HG02678 (cell line): ENCODE results near the gene SFR1.
A peak's percentile ranks its signal among the peaks of the same experiment; 100 is the strongest.

ENCODE experiments used
- ATAC-seq: cut with Tn5 transposase; IDR thresholded peaks from one replicate; pipeline ENCODE4 v1.9.1; 2021; ENCODE audit warnings: mild to moderate bottlenecking, moderate library complexity; ENCODE audit not compliant: unreplicated experiment

The SFR1 gene

DNA sequence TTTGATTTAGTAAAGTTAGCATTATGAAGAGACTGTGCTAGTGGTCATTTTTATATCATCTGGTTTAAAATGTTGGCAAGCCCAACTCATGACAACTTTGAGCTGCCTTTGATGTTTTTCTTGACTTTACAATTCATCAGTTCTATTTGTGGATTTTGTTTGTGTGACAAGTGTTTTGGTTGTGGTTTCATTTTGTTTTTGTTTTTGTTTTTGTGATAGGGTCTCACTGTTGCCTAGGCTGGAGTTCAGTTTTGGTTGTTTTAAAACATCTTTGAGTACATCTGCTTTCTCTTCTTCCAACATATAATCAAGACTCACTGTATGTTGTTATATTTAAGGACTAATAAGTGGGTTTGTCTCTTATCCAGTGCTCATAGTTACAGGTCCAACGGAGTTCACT is 17.6 kb upstream of the SFR1 start:
- ATAC-seq = no peak

DNA sequence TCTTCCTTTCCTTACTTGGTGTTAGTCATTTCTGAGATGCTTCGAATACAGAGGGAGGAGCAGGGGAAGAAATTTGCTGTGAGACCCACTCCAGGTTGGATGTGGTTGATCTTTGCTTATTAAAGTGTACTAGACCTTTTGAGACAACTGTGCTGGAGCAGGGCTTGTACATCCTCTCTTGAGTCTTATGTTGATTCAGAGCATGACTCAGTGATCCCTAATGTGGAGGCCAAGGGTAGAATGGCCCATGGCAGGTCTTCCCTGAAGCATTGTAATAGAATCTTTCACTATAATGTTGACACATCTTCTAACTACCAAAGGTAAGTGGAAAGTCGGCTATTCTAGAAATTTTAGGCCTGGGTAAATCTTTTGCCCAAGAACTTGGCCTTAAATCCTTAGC is 17.0 kb upstream of the SFR1 start:
- no peak for ATAC-seq

DNA sequence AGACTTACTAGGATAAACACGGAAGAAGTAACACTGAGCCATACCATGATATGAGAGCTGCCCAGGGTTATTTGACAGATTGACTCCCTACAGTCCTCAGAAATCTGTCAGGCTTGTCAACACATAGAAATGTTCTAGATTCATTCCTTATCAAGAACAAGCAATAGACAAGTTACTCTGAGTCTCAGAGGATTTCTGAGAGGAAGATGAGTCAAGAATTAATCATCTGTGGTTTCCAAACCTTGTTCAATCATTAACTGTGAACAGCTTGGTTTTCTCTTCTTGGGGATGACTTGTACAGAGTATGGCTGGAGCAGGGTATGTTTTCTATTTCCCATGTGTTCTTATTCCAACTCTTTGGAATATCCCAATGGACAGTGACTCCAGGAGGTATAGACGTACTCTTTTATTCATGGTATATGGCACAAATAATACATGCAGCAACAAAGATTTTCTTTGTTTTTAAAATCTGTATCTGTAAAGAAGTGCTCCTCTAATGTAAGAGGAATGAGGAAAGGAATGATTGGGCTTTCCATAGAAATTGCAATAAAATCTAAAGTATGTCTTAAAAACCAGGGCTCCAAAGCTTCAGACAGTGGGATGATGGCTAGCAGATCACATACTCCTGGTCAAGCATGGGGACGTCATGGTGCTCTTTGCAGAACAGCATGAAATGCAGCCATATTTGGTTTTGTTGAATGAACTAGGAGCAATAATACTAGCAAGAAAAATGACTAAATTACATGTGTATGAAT is 11.9 kb upstream of the SFR1 start:
- peak; percentile 94 for ATAC-seq

DNA sequence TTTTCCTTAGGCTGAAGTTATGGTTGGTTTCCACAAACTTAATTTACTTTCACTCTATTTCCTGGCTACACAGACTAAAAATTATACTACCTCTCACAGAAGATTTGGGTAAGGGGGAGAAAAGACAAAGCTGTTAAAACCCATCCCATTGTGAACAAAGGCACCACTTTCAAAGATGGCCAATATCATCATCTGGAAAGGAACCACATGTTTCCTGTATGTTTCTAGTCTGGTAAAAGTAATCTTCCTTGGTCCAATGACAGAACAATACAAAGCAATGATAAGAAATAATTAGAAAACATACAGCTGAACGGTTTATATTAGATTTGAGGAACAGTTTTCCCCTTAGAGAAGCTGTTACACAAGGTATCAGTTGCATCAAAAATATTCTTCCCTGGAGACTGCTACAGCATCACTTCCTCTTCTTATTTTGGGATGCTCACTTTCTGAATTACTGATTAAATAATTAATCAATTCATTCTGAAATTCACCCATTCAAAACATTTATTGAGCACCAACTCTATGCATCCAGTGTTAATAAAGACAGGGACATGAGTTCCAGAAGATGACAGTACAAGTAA is 8.5 kb upstream of the SFR1 start:
- ATAC-seq = no peak

DNA sequence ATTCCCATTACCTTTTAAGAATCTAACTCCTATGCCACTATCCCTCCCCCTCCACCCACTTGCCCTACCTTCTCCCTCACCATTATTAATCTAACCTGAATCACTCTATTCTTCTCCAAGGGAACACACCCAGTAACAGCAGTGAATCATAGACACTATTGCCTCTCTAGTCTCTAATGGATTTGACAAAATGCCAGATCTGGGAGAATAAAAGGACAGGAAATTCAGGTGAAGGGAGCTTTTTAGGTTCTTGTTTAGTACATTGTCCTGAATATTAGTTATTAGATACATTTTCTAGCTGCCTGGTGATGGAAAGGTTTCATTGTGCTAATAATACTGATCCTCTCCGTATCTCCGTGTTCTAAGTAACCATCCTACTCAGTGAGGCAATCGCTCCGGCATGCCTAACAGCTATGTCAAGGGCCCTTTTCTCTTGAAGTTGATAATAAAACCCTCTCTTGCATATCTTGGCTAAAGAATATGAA is 4.1 kb upstream of the SFR1 start:
- no peak for ATAC-seq

DNA sequence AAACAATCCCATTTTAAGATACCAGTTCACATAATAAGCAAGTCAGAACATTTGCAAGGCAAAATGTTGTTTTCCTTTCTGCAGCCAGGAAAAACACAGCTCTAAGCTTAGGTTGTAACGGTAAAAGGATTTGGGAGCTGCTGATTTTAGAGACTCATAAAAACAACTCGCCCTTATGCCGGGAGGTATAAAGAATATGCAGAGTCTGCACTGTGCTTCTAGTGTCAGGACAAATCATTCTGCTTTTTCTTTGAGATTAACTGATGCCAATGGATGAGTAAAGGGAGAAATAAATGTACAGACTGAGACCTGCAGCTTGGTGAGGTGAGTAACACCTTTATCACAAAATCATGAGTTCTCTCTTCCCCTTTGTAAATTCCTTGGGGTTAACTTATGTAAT is 2.0 kb upstream of the SFR1 start:
- no peak for ATAC-seq

DNA sequence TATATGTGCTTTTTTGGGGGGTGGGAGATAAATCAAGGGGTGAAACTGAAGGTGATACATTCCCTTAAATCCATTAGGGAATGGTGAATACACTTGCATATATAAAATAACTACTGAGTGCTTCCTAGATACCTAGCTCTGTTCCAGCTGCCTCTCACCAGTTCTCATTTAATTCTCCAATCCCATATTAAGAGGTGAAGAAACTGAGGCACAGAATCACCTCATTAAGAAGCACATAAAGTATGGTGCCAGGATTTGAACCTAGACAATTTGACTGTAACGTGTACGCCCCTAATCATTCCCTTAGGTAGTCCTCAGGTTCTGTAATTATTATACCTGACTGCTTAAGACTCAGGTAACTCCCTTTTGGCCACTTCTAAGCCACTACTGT is 1.5 kb upstream of the SFR1 start:
- no peak for ATAC-seq

DNA sequence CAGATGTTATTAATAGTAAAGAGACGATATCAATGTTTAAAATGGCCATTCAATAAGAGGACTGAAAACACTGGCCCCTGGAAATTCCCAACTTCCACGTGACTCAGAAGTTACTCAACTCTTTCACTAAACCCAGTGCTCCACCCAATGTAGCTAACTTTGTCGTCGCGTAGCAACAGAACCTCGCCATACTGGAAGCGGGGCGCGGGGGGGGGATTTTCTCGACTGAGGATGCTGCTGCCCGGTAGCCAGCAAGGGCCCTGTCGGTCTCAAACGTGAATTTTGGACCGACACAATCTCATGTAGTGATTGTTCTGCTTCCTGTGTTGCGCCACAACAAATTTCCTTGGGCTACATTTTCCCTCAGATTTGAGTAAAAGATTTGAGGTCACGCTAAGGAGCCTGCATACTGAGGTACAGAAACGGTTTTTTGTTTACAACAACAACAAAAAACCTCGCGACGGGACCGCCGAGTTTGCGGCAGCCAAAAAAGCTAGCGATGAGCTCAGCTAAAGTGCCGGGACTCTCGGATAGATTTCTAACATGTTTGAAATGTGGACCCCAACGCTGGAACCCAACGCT is 977 bp upstream of the SFR1 start:
- peak; percentile 36 for ATAC-seq

DNA sequence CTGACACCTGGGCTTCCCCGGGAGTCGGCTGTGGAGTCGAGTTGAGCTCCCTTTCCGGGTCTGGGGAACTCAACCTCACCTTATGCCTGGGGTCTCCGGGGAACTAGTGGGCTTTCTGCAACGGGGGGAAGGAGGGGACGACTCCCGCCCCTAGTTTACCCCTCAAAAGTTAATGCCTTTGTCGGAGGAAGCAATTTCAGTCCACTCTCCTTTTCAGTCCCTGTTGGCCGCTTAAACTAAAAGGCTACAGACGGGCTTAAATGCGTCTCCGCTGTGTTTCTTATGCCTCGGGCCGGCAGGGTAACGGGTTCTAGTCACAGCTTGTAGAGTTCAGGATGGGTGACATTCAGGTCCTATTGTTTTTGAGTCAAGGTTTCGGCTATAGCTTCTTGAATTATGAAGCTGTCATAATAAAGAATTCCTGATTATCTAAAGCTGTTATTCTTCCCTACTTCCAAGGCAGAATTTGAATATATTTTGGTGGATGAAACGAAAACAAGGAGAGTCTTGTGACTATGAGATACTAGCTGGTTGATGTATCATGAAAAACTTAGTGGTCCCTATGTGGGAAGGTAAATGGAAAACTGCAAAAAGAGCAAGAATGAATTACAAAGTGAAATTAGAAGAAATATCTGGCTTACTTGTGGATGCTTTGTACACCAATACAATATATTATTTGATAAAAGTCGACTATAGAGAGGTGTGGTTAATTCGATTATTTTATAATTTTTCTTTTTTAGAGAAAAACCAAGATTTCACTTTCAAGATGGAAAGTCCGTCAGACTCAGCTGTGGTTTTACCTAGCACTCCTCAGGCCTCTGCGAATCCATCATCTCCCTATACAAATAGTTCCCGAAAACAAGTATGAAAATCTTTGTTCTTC is 495 bp downstream of the SFR1 start:
- ATAC-seq = peak; percentile 2

DNA sequence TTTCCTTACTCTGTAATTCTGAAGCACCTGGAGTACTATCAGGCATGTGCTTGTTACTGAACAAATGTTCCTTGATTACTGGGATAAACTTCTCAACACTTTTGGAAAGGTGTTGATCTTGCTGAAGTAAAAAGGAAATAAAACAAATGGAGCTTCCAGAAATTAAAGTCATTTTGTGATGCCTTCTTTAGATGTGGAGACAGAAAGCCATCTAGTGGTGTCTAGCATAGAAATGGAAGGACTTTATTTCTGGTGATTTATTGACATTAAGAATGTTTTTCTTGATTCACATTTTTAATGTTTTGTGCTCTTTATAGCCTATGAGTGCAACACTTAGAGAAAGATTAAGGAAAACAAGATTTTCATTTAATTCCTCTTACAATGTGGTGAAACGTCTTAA is 1.4 kb downstream of the SFR1 start:
- ATAC-seq = no peak

DNA sequence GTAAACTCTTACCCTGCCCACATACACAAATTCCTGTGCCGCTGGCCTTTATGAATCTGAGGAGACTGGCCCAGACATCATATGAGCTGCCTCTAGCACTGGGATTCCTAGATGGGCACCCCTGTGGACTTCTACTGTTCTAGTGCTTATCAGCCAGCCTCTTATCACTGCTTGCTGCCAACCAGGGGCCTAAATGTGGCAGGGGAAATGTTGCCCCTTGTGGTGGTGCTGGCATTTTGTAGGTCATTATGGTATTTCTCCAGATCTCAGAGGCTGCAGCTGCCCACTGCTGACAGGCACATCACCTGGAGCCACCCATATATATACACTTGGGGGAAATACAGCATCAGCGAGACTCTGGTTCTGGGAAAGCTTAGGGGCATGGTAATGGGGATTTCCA is 5.4 kb downstream of the SFR1 start:
- no peak for ATAC-seq

DNA sequence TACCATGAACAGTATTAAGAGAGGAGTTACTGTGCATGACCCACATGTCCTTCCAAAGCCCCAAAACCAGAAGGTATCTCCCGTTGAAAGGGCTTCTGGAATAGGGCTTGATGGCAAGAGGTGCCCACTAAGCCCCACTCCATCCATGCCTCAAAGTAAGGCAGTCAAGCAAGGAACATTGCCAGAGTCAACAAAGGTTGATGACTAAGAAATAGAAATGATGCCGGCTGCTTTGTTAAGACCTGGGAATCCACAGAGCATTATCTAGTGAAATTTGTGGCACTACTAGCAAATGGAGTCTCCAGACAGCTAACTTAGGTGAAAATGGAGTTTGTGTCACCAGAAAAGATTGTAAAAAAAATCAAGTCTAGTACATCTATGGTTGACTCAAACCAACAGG is 6.2 kb downstream of the SFR1 start:
- no peak for ATAC-seq

DNA sequence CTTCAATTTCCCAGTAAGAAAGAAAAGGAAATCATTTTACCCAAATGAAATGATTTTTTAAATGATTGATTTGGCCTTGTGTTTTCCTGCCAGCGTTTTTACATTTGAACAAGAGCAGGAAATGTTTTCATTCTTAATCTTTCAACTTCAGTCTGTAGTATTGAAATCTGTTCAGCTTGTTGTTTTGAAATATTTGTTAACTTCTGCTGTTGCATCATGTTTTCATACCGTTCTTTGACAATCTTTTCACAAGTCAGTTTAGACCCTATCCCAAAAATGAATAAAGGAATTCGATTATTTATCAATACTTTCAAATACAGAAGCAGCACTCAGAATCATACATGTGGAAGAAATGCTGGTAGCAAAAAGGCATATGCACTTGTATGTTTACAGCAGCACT is 8.1 kb downstream of the SFR1 start:
- no peak for ATAC-seq

DNA sequence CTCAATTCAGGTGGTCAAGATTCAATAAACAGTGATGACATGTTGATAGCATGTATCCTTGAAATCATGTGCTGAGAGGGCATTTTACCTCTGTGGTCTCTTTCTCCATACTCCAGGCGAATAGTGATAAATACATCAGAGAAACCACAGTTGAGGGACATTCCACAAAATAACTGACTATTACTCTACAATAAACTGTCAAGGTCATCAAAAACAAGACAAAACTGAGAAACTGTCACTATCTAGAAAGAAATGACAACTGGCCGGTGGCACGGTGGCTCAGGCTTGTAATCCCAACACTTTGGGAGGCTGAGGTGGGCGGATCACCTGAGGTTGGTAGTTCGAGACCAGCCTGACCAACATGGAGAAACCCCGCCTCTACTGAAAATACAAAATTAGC is 16.2 kb downstream of the SFR1 start:
- ATAC-seq = no peak

DNA sequence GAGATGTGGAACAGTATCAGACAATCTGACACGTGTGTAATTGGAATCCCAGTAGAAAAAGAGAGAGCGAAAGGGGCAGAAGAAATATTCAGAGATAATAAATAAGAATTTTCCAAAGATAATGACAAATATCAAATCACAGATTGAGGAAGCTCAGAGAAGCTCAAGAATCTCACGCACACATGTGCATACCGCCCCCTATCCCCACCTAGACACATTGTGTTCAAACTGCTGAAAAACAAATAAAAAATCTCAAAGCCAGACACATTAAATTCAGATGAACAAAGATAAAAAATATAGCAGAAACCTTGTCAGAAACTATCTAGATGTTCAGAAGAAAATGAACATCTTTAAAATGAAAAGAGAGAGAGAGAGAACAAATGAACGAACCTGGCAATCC is 17.2 kb downstream of the SFR1 start:
- ATAC-seq = no peak

DNA sequence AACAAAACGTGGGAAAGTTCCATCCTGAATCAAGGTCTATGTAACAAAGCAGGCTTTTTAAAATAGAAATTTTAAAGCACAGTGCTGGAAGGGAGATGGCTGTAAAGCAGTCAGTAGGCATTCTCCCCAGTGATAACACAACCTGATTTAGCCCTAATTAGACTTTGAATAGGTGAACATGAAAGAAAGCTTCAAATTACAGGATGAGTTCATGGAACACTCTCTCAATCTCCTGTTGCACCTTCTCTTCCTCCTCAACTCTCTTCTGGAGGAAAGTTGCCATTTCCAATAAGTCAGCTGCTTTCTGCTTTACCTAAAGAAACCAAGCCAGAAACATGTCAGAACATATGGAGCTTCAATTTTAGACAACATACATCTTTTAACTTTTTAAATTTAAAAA is 20.1 kb downstream of the SFR1 start:
- ATAC-seq = no peak

DNA sequence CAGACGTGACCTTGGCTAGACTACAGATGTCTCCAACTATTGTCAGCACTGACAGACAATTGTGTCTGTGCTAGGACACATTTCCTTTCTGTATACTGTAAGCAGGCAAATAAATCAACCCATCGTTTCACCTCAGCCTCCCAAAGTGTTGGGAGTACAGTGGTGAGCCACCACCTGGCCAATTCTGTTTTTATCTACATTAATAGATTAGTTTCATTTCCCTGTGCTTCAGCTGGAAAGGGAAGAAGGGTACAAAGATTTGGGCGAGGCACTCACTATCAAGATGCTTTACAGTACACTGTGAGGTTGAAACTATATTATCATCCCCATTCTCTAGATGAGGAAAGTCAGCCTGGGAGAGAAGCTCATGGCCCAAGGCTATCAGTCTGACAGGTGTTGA is 21.9 kb downstream of the SFR1 start:
- ATAC-seq = no peak

DNA sequence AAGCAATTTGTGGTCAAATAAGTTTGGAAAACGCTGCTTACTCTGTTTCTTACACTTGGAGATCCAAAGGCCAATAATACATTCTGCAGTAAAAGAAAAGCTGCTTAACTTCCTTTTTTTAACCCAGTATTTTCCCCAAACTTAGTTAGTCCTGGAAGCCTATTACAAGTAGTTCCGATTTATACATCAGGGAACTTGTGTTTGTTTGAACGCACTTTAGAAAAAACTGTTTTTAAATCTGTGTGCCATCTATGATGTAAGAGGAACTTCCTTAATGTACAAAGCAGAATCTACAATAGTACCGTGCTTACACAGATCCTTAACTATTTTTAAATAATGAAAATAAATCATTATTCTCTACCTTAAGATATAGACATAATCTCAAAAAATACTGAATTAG is 23.0 kb downstream of the SFR1 start:
- ATAC-seq = no peak

DNA sequence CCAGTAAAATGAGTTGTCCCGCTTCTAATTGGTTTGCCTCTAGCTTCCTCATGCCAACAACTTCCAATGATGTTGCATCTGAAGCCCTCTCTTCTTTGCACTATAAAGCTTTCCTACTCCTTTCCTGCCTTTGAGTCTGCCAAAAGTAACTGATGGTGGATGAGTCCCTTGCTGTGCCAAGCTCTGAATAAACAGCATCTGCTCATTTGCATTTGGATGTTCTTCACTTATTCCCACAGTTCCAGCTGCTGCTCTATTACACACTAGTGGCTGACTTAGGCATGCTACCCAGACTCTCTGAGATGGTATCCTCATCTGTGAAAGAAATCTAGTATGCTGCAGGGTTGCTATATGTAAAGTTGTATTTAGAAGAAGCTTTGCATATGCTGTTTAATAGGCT is 24.9 kb downstream of the SFR1 start:
- no peak for ATAC-seq

DNA sequence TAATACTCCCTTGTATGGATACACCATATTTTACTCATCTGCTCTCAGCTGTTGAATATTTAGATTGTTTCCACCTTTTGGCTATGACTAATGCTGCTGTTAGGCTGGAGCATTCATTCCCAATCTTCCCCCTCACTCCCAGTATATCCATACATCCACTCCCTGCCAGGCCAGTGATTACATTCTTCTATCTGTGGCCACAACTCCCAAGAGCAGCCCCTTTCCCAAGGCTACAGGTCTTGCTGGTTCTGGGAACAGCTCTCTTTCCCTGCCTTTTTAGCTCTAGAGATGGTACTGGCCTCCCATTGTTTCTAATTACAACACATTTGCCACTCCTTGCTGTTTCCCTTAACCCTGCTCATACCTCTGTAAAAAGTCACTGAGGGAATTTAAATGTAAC is 28.2 kb downstream of the SFR1 start:
- no peak for ATAC-seq

DNA sequence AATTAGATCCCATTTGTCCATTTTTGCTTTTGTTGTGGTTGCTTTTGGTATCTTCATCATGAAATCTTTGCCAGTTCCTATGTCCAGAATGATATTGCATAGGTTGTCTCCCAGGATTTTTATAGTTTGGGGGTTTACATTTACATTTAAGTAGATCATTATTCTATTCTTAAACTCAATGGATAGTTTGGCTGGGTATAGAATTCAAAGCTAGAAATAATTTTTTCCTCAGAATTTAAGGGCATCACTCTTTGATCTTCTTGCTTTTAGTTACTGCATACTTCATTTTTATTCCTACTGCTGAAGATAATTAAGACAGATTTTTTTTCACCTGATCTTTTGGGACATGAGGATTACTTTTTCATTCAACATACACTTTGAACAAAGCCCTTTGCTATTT is 29.8 kb downstream of the SFR1 start:
- ATAC-seq = no peak

DNA sequence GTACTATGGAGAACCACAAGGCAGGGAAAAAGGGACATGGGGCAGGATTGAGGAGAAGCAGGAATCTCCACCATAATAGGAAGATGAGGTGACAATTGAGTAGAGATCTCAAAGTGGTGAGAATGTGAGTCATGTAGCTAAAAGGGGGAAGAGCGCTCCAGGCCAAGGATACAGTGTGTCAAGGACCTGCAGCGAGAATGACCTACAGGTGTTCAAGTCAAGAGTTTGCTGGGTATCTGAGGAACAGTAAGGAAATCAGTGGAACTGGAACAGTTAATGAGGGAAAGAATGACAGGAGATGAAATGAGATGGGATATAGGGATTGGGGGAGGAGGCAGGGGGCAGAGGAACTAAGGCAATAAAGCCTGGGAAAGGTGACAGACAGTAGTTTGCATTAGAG is 33.6 kb downstream of the SFR1 start:
- no peak for ATAC-seq
